NCI-H2029 treated with DMSO at 0.1 percent for 48 hours (cell line): ENCODE data around the gene ECM2.

Source experiments
- DNase-seq: peaks from one replicate; lab custom pipeline; 2025; lab: John Stamatoyannopoulos, UW

ECM2 gene

GRCh38 chr9:92463984-92464383, 71.8 kb downstream of the ECM2 start:
- DNase-seq = no peak

DNA sequence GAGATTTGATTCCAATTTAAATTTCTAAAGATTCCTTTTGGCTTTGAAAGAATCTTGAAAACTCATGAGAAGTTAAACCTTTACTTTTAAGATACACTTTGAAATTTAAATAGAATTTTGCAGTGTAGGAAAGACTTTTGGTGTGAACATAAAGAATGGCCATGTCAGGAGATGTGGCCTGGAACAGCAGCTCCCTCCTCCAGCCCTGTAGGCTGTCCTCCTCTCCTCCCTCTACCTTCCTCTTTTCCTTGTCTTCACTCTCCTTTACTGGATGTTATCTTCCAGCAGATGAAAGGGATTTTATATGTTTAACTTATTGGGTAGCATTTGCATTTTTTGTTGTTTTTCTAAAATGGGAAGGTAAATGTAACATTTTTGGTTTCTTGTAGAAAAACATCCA, 72.4 kb downstream of the ECM2 start:
- DNase-seq = no peak

GRCh38 chr9:92457576-92457975, 78.2 kb downstream of the ECM2 start:
- no peak for DNase-seq

- DNase-seq = no peak
These were observed 80.6 kb downstream of the ECM2 start for GRCh38 chr9:92455217-92455616.

DNA sequence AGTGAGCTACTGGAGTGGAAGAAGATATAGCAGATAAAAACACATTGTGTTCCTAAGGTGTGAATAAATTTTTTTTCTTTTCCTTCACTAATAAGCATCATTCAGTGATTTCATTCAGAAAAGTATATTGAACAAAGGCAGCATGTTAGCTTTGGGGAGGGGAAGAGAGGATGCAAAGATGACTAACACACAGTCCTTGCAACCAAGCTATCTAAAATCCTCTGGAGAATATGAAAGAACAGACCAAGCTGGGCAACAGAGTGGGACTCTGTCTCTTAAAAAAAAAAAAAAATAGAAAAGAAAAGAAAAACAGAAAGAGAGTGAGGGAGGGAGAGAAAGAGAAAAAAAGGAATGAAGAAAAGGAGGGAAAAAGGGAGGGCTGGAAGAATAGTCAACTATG, 89.3 kb downstream of the ECM2 start:
- no peak for DNase-seq
